HepG2 (cell line): ENCODE data around the gene HAO2.

Experiments used
- CTCF ChIP-seq: sonication (generic); formaldehyde crosslinking; IDR thresholded peaks from 2 replicates; pipeline ENCODE4 v1.5.0; 2020; ENCODE audit warnings: mild to moderate bottlenecking, missing genetic modification reagents, moderate library complexity
- KLF13 ChIP-seq: sonication (generic); formaldehyde crosslinking; IDR thresholded peaks from 2 replicates; pipeline ENCODE4 v1.4.0; 2020; ENCODE audit warnings: mild to moderate bottlenecking, missing genetic modification reagents
- MED1 ChIP-seq: sonication (generic); formaldehyde crosslinking; IDR thresholded peaks from 2 replicates; pipeline ENCODE4 v1.4.0; 2020; ENCODE audit warnings: missing genetic modification reagents
- MXI1 ChIP-seq: IDR thresholded peaks from 3 replicates; pipeline ENCODE4 v1.6.1; 2012; ENCODE audit warnings: low read depth, low read length, inconsistent platforms, borderline replicate concordance
- RFX1 ChIP-seq: fragments of 450-650 bp; IDR thresholded peaks from 2 replicates; pipeline ENCODE4 v1.6.1; 2017
- RNF2 ChIP-seq: fragments of 450-650 bp; conservative IDR thresholded peaks from 2 replicates; pipeline ENCODE4 v1.6.1; 2016; ENCODE audit warnings: low read depth
- SRF ChIP-seq: IDR thresholded peaks from 2 replicates; pipeline ENCODE4 v1.6.1; 2011; ENCODE audit warnings: mild to moderate bottlenecking, low read depth, low read length, moderate library complexity
- ZNF232 ChIP-seq: sonication (generic); formaldehyde crosslinking; IDR thresholded peaks from 2 replicates; pipeline ENCODE4 v1.4.0; 2020; ENCODE audit warnings: missing genetic modification reagents, borderline replicate concordance
- ZNF24 ChIP-seq: fragments of 450-650 bp; IDR thresholded peaks from 2 replicates; pipeline ENCODE4 v1.6.1; 2017; ENCODE audit warnings: antibody characterized with exemption, mild to moderate bottlenecking
- ZNF737 ChIP-seq: sonication (generic); formaldehyde crosslinking; IDR thresholded peaks from 2 replicates; pipeline ENCODE4 v1.5.0; 2020; ENCODE audit warnings: missing genetic modification reagents, mild to moderate bottlenecking, borderline replicate concordance
- ZSCAN25 ChIP-seq: sonication (generic); formaldehyde crosslinking; IDR thresholded peaks from 2 replicates; pipeline ENCODE4 v1.8.0; 2022; ENCODE audit warnings: mild to moderate bottlenecking, missing genetic modification reagents
- TF ChIP-seq, protein P1 (sequence below): IDR thresholded peaks from 2 replicates; pipeline ENCODE4 v1.6.1; 2018; ENCODE audit warnings: missing genetic modification reagents, mild to moderate bottlenecking, missing compliant biosample characterization

GRCh38 chr1:119442756-119443155 lies 74.2 kb downstream of the HAO2 start:
- no peak for TF ChIP-seq ZSCAN25 (CRISPR knock-in tag)
- TF ChIP-seq KLF13 (CRISPR knock-in tag) = no peak
- no peak for TF ChIP-seq MED1 (CRISPR knock-in tag)
- no peak for TF ChIP-seq CTCF
- no peak for TF ChIP-seq ZNF24
- TF ChIP-seq ZNF232 = no peak
- no peak for TF ChIP-seq RFX1
- TF ChIP-seq ZNF737 (CRISPR knock-in tag) = no peak
- no peak for TF ChIP-seq SRF
- TF ChIP-seq, protein P1, sequence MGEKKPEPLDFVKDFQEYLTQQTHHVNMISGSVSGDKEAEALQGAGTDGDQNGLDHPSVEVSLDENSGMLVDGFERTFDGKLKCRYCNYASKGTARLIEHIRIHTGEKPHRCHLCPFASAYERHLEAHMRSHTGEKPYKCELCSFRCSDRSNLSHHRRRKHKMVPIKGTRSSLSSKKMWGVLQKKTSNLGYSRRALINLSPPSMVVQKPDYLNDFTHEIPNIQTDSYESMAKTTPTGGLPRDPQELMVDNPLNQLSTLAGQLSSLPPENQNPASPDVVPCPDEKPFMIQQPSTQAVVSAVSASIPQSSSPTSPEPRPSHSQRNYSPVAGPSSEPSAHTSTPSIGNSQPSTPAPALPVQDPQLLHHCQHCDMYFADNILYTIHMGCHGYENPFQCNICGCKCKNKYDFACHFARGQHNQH (CRISPR knock-in tag) = no peak
- TF ChIP-seq MXI1 = no peak
- TF ChIP-seq RNF2 = no peak
